GM12864 (cell line): ENCODE results near the gene SLC25A34.

Experiments
- DNase-seq: peaks from one replicate; pipeline ENCODE4 v3.0.0-alpha.2; 2011; ENCODE audit warnings: low read depth
- H3K4me3 ChIP-seq: 2 replicates; pipeline ENCODE4 v1.5.1; 2011; ENCODE audit warnings: mild to moderate bottlenecking, low read depth, low read length, control low read depth
- CTCF ChIP-seq: IDR thresholded peaks from 2 replicates; pipeline ENCODE4 v1.5.1; 2011; ENCODE audit warnings: low read depth, mild to moderate bottlenecking, moderate library complexity, low read length, control low read depth, inconsistent platforms; ENCODE audit errors: missing control alignments

SLC25A34 gene

DNA sequence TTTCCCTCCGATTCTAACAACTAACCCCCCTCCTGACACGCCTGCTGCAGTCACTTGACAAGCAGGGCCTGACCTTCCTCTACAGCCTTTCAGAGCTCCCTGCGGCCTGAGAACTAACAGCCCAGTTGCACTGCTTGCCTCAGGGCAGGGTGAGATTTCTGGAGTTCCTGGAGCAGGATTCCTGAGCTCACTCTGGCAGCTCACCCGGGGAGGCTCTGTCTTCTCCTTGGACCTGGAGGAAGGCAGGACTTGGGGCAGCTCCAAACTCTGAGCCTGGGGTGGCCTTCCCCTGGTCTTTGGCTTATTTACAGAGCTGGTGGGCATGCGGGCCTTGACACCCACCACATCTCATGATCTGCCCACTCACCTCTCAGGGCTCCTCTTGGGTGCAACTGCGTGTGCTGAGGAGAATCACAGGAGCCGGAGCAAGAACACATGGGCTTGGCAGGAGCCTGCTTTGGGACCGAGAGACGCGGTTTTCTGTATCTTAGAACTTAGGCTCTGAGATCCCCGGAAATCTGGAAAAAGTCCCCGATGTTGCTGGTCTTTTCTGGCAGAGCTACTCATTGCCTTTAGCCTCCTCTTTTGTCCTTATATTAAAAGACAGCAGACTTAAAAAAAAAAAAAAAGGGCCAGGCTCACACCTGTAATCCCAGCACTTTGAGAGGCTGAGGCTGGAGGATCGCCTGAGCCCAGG, 13.1 kb upstream of the SLC25A34 start:
- no peak overlapping the region for H3K4me3 ChIP-seq
- no peak for DNase-seq
- no peak for TF ChIP-seq CTCF

GRCh38 chr1:15723631-15724246, 12.3 kb upstream of the SLC25A34 start:
- no peak overlapping the region for H3K4me3 ChIP-seq
- TF ChIP-seq CTCF, result no peak
- no peak for DNase-seq

- no peak for TF ChIP-seq CTCF
- no peak for DNase-seq
- no peak overlapping the region for H3K4me3 ChIP-seq
Observed at GRCh38 chr1:15724949-15725880, 10.8 kb upstream of the SLC25A34 start.

GRCh38 chr1:15726508-15726907, 9.6 kb upstream of the SLC25A34 start:
- no peak for DNase-seq
- no peak for TF ChIP-seq CTCF
- no peak overlapping the region for H3K4me3 ChIP-seq

- DNase-seq, result no peak
- no peak for TF ChIP-seq CTCF
- no peak overlapping the region for H3K4me3 ChIP-seq
Observed at GRCh38 chr1:15727021-15727420, 9.0 kb upstream of the SLC25A34 start.

DNA sequence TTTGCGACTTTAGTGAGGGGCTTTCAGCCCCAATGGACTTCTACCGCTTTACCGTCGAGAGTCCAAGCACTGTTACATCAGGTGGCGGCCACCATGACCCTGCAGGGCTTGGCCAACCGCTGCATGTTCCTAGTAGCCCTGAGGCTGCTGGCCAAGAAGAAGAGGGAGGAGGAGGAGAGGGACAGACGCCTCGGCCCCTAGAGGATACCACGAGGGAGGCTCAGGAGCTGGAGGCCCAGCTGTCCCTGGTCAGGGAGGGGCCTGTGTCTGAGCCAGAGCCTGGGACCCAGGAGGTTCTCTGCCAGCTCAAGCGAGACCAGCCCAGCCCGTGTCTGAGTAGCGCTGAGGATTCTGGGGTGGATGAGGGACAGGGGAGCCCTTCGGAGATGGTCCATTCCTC, 8.6 kb upstream of the SLC25A34 start:
- DNase-seq, result no peak
- TF ChIP-seq CTCF, result no peak
- no peak overlapping the region for H3K4me3 ChIP-seq
